OCI-LY7 (cell line): ENCODE data around the gene HCN3. TPM values are rescaled to one million over a fixed set of nuclear protein-coding genes. Genes with fewer than 3 reads are reported as not detected.

Experiments
- BruUV-seq: library from RNA; stranded (reverse); fragments of 400-500 nt; replicated peaks from 2 replicates; lab custom pipeline; 2021; lab: Mats Ljungman, UMichigan
- CTCF ChIA-PET: fragments of 300-600 bp; sonication (Branson Sonifier 250); formaldehyde crosslinking; loops from one replicate; lab custom pipeline; 2022; ENCODE audit warnings: antibody characterized with exemption; ENCODE audit not compliant: unreplicated experiment; lab: Charles Lee
- POLR2A ChIA-PET: fragments of 300-600 bp; sonication (Branson Sonifier 250); formaldehyde crosslinking; loops from one replicate; lab custom pipeline; 2022; ENCODE audit warnings: antibody characterized with exemption; lab: Charles Lee
- DNase-seq: peaks from one replicate; pipeline ENCODE4 v3.0.0-alpha.2; 2015; ENCODE audit warnings: low spot score
- H2AFZ ChIP-seq: fragments of 200-600 bp; sonication (generic), shearing (Covaris generic); 2 replicates; pipeline ENCODE4 v1.6.1; 2014; ENCODE audit warnings: mild to moderate bottlenecking, antibody characterized with exemption, low read length, moderate library complexity
- H3K27ac ChIP-seq: fragments of 200-600 bp; sonication (generic); 2 replicates; pipeline ENCODE4 v1.5.1; 2014; ENCODE audit warnings: mixed run types, low read depth, mild to moderate bottlenecking, moderate library complexity, low read length, inconsistent platforms; ENCODE audit not compliant: poor library complexity, severe bottlenecking
- H3K36me3 ChIP-seq: fragments of 200-600 bp; sonication (generic); 2 replicates; pipeline ENCODE4 v1.6.1; 2014; ENCODE audit warnings: mild to moderate bottlenecking, antibody characterized with exemption, low read length, moderate library complexity, mixed read lengths; ENCODE audit not compliant: insufficient read depth
- H3K4me1 ChIP-seq: fragments of 200-600 bp; sonication (generic); 2 replicates; pipeline ENCODE4 v1.5.1; 2014; ENCODE audit warnings: mild to moderate bottlenecking, low read length; ENCODE audit not compliant: insufficient read depth, poor library complexity, severe bottlenecking
- H3K4me2 ChIP-seq: fragments of 200-600 bp; sonication (generic); 2 replicates; pipeline ENCODE4 v1.6.1; 2014; ENCODE audit warnings: mild to moderate bottlenecking, low read length
- H3K4me3 ChIP-seq: fragments of 200-600 bp; sonication (generic); 2 replicates; pipeline ENCODE4 v1.5.1; 2014; ENCODE audit warnings: mild to moderate bottlenecking, low read depth, low read length; ENCODE audit not compliant: poor library complexity, severe bottlenecking
- H3K79me2 ChIP-seq: fragments of 200-600 bp; sonication (generic); 2 replicates; pipeline ENCODE4 v1.6.1; 2016; ENCODE audit warnings: low read depth, mild to moderate bottlenecking, low read length, moderate library complexity, mixed read lengths; ENCODE audit not compliant: insufficient read depth
- H3K9me2 ChIP-seq: fragments of 200-600 bp; sonication (generic); 2 replicates; pipeline ENCODE4 v1.6.1; 2016; ENCODE audit warnings: mild to moderate bottlenecking, low read length, mixed read lengths; ENCODE audit not compliant: insufficient read depth
- H3K9me3 ChIP-seq: fragments of 200-600 bp; sonication (generic); 2 replicates; pipeline ENCODE4 v1.6.1; 2014; ENCODE audit warnings: mild to moderate bottlenecking, mixed run types, low read length, mixed read lengths
- H4K20me1 ChIP-seq: fragments of 200-600 bp; sonication (generic); 2 replicates; pipeline ENCODE4 v1.6.1; 2014; ENCODE audit warnings: mild to moderate bottlenecking, antibody characterized with exemption, low read length, moderate library complexity, mixed read lengths; ENCODE audit not compliant: insufficient read depth
- EZH2phosphoT487 ChIP-seq: fragments of 200-600 bp; sonication (generic); IDR thresholded peaks from 2 replicates; pipeline ENCODE4 v1.6.1; 2018; ENCODE audit warnings: low read depth, borderline replicate concordance, mild to moderate bottlenecking, mixed run types, antibody characterized with exemption, low read length, moderate library complexity, mixed read lengths
- intact Hi-C: fragments of 100-400 bp; cut with micrococcal nuclease; formaldehyde crosslinking; loops from one replicate; pipeline ENCODE4 v1.10.0; 2022; ENCODE audit not compliant: unreplicated experiment
- total RNA-seq, 2 experiments: library from RNA; depleted of rRNA in 1 of 2; stranded (reverse); fragments of >200 nt in 1 of 2; shearing (Covaris generic) in 1 of 2; gene quantifications; 2 replicates each; pipeline ENCODE4 v1.2.3, GENCODE V29; 2014 to 2022
- TF ChIP-seq, protein P1 (sequence below): fragments of 200-600 bp; sonication (generic); conservative IDR thresholded peaks from 2 replicates; pipeline ENCODE4 v1.5.1; 2014; ENCODE audit warnings: mild to moderate bottlenecking, antibody characterized with exemption, low read length, moderate library complexity, mixed read lengths

Gene HCN3
- total RNA-seq, 2 experiments from 2014 or later, result 6.7 to 19.2 TPM

- peaks cover 10% of the 10 kb centered on the region for H3K4me1 ChIP-seq
Measured at GRCh38 chr1:155266553-155266952, 10.7 kb upstream of the HCN3 start.

DNA sequence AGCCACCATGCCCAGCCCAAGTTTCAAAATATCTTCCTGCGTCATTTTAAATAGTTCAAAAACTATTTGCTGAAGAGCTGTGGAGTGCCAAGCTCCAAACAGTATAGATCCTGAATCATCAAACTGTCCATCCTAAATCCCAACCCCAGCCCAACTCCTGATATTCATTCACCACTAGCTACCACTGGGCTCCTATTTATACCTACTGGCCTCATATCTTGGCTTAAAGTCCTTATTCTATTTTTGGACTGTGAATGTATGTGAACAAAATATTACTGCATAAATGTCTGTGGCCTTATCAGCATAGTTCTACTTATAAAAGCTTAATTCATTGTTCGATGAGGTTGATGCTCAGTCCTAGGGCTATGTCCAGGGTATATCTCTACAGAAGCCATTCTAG is 9.9 kb upstream of the HCN3 start:
- CTCF ChIA-PET, result no interaction called here

More at GRCh38 chr1:155266553-155266952, 10.7 kb upstream of the HCN3 start:
- H3K4me3 ChIP-seq, result no peak overlapping the region
- H4K20me1 ChIP-seq, result peaks cover 2% of the 10 kb centered on the region; the same call in 1 of the 2 replicates
- TF ChIP-seq, protein P1, sequence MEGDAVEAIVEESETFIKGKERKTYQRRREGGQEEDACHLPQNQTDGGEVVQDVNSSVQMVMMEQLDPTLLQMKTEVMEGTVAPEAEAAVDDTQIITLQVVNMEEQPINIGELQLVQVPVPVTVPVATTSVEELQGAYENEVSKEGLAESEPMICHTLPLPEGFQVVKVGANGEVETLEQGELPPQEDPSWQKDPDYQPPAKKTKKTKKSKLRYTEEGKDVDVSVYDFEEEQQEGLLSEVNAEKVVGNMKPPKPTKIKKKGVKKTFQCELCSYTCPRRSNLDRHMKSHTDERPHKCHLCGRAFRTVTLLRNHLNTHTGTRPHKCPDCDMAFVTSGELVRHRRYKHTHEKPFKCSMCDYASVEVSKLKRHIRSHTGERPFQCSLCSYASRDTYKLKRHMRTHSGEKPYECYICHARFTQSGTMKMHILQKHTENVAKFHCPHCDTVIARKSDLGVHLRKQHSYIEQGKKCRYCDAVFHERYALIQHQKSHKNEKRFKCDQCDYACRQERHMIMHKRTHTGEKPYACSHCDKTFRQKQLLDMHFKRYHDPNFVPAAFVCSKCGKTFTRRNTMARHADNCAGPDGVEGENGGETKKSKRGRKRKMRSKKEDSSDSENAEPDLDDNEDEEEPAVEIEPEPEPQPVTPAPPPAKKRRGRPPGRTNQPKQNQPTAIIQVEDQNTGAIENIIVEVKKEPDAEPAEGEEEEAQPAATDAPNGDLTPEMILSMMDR, result no peak
- TF ChIP-seq EZH2phosphoT487, result no peak
- ChIA-PET POLR2A (interaction anchor here (0.6 to 1.3 kb wide), 2 partner anchors 14 to 94 kb away, joined by 3 to 4 read pairs; no protein-coding TSS in a partner anchor), CTCF (no interaction called here)
- peaks cover 88% of the 10 kb centered on the region for H3K36me3 ChIP-seq
- no peak for DNase-seq
- no peak overlapping the region for H3K4me2 ChIP-seq
- no TSS peak for BruUV-seq
- intact Hi-C loops, result no loop called here
- no peaks in the 10 kb centered on the region for H3K9me3 ChIP-seq
- no peak overlapping the region for H3K27ac ChIP-seq
- no peak overlapping the region for H2AFZ ChIP-seq
- H3K9me2 ChIP-seq, result no peaks in the 10 kb centered on the region
- H3K79me2 ChIP-seq, result peaks cover 17% of the 10 kb centered on the region

DNA sequence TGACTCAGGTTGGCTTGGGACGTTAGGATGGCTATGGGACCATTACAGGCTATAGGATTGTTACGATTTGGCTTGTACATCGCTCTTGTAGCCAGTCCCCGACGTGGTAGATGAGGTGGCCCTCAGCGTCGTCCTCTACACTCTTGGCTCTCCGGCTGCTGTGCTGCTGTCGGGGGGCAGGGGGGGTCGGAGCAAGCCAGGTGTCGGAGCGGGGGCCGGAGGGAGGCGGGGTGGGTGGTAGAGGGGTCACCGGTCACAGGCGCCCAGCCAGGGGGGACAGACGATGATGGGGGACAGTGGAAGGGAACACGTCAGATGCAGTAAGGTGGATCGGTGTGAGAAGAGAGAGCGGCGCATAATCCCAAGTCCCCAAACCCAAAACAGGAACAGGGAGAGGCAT is 8.6 kb upstream of the HCN3 start:
- CTCF ChIA-PET, result no interaction called here
- no peak for TF ChIP-seq EZH2phosphoT487
- TF ChIP-seq, protein P1, result no peak
- Histone ChIP-seq H3K4me2 (no peak overlapping the region), H3K79me2 (peaks cover 29% of the 10 kb centered on the region), H3K9me2 (no peaks in the 10 kb centered on the region), H3K4me3 (no peak overlapping the region), H3K9me3 (no peaks in the 10 kb centered on the region), H4K20me1 (peaks cover 4% of the 10 kb centered on the region; the same call in 1 of the 2 replicates), H3K4me1 (peaks cover 13% of the 10 kb centered on the region), H3K27ac (no peak overlapping the region), H2AFZ (no peak overlapping the region), H3K36me3 (peaks cover 78% of the 10 kb centered on the region)
- intact Hi-C loops, result no loop called here
- no TSS peak for BruUV-seq
- no peak for DNase-seq
- POLR2A ChIA-PET, result no interaction called here

More for the DNA sequence above, 9.9 kb upstream of the HCN3 start:
- Histone ChIP-seq H3K27ac (no peak overlapping the region), H4K20me1 (peaks cover 4% of the 10 kb centered on the region; the same call in 1 of the 2 replicates), H3K4me3 (no peak overlapping the region), H3K9me2 (no peaks in the 10 kb centered on the region), H3K4me2 (no peak overlapping the region), H3K4me1 (peaks cover 18% of the 10 kb centered on the region), H2AFZ (no peak overlapping the region), H3K36me3 (peaks cover 91% of the 10 kb centered on the region), H3K9me3 (no peaks in the 10 kb centered on the region), H3K79me2 (peaks cover 22% of the 10 kb centered on the region)
- BruUV-seq, result no TSS peak
- POLR2A ChIA-PET, result interaction anchor here (0.6 kb wide), 1 partner anchor 15 kb away, joined by 4 read pairs; no protein-coding TSS in a partner anchor
- DNase-seq, result no peak
- TF ChIP-seq EZH2phosphoT487, result no peak
- TF ChIP-seq, protein P1, result no peak
- intact Hi-C loops, result no loop called here
